HCT116 (cell line): Measurements from ENCODE around the gene RAPGEF6. TPM values are rescaled to one million over a fixed set of nuclear protein-coding genes. Genes with fewer than 3 reads are reported as not detected.

ENCODE experiments used
- ATAC-seq: fragments of 200-7000 bp; cut with Tn5 transposase; 2 replicates; pipeline ENCODE4 v1.9.1; 2020; ENCODE audit warnings: mild to moderate bottlenecking, moderate library complexity
- BruUV-seq: library from RNA; stranded (reverse); fragments of 400-500 nt; replicated peaks from 2 replicates; lab custom pipeline; 2021; lab: Mats Ljungman, UMichigan
- CTCF ChIA-PET: fragments of 300-600 bp; sonication (Branson Sonifier 250); formaldehyde crosslinking; loops from one replicate; lab custom pipeline; 2021; ENCODE audit warnings: antibody characterized with exemption; lab: Charles Lee
- POLR2A ChIA-PET: fragments of 300-600, 350-600 bp; sonication (Branson Sonifier 250); formaldehyde crosslinking; loops from one replicate; lab custom pipeline; 2021; ENCODE audit warnings: antibody characterized with exemption; lab: Charles Lee
- RAD21 ChIA-PET, 2 experiments: fragments of 300-600 bp; sonication (Branson Sonifier 250); formaldehyde crosslinking; loops; one replicate each; lab custom pipeline; 2023; ENCODE audit warnings: low total read pairs in 2 of 2; ENCODE audit not compliant: uncharacterized antibody in 2 of 2, unreplicated experiment in 2 of 2, low non-redundant PET in 1 of 2; lab: Charles Lee
- DNase-seq: peaks from one replicate; pipeline ENCODE4 v3.0.0-alpha.2; 2010; ENCODE audit warnings: low read depth, low spot score
- H2AFZ ChIP-seq: fragments of 200-600 bp; shearing (Covaris generic), sonication (generic); 2 replicates; pipeline ENCODE4 v1.6.1; 2017; ENCODE audit warnings: low read depth, mixed run types, mixed read lengths, antibody characterized with exemption, low read length; ENCODE audit not compliant: poor library complexity, severe bottlenecking
- H3K27ac ChIP-seq: 2 replicates; pipeline ENCODE4 v1.5.1; 2012; ENCODE audit warnings: low read depth, low read length
- H3K27me3 ChIP-seq: fragments of 200-600 bp; sonication (generic); 2 replicates; pipeline ENCODE4 v1.6.1; 2016; ENCODE audit warnings: mixed run types, low read length, mixed read lengths; ENCODE audit not compliant: insufficient read depth
- H3K36me3 ChIP-seq, 2 experiments: fragments of 200-500 bp in 1 of 2; fragments of 200-600 bp in 1 of 2; sonication (Bioruptor generic) in 1 of 2; sonication (generic) in 1 of 2; 2 replicates each; pipeline versions ENCODE4 v1.5.1 to v1.6.1; 2014 to 2016; ENCODE audit warnings: low read length in 2 of 2, inconsistent platforms in 1 of 2, mixed read lengths in 1 of 2, mixed run types in 1 of 2; ENCODE audit not compliant: insufficient read depth in 2 of 2, control insufficient read depth in 1 of 2
- H3K4me1 ChIP-seq, 2 experiments: fragments of 200-600 bp in 1 of 2; sonication (generic) in 1 of 2; 2 replicates each; pipeline versions ENCODE4 v1.5.1 to v1.6.1; 2012 to 2017; ENCODE audit warnings: low read length in 2 of 2, inconsistent platforms in 1 of 2, mild to moderate bottlenecking in 1 of 2, mixed read lengths in 1 of 2, mixed run types in 1 of 2, moderate library complexity in 1 of 2; ENCODE audit not compliant: insufficient read depth in 2 of 2, control insufficient read depth in 1 of 2
- H3K4me2 ChIP-seq: fragments of 200-600 bp; sonication (generic); 2 replicates; pipeline ENCODE4 v1.6.1; 2017; ENCODE audit warnings: mixed run types, low read length, mixed read lengths
- H3K4me3 ChIP-seq, 2 experiments: fragments of 200-600 bp in 1 of 2; sonication (generic) in 1 of 2; replicated peaks in 1 of 2; 2 replicates each; pipeline ENCODE4 v1.5.1; 2011 to 2016; ENCODE audit warnings: low read length in 2 of 2, control low read depth in 1 of 2, low read depth in 1 of 2, mild to moderate bottlenecking in 1 of 2, mixed read lengths in 1 of 2, mixed run types in 1 of 2
- H3K79me2 ChIP-seq: fragments of 200-600 bp; sonication (generic); 2 replicates; pipeline ENCODE4 v1.6.1; 2017; ENCODE audit warnings: mild to moderate bottlenecking, mixed run types, low read length, moderate library complexity, mixed read lengths; ENCODE audit not compliant: insufficient read depth
- H3K9ac ChIP-seq: fragments of 200-600 bp; sonication (generic); 2 replicates; pipeline ENCODE4 v1.6.1; 2016; ENCODE audit warnings: low read length, mixed read lengths
- H3K9me2 ChIP-seq: fragments of 200-600 bp; sonication (generic), shearing (Covaris generic); 2 replicates; pipeline ENCODE4 v1.6.1; 2017; ENCODE audit warnings: mixed run types, mild to moderate bottlenecking, moderate library complexity; ENCODE audit not compliant: insufficient read depth
- H3K9me3 ChIP-seq, 2 experiments: fragments of 200-500 bp in 1 of 2; fragments of 200-600 bp in 1 of 2; sonication (Bioruptor generic) in 1 of 2; sonication (generic) in 1 of 2; 2 replicates each; pipeline ENCODE4 v1.6.1; 2014 to 2017; ENCODE audit warnings: low read length in 2 of 2, mixed read lengths in 2 of 2, inconsistent platforms in 1 of 2, low read depth in 1 of 2, mild to moderate bottlenecking in 1 of 2, mixed run types in 1 of 2, moderate library complexity in 1 of 2; ENCODE audit not compliant: control insufficient read depth in 1 of 2, insufficient read depth in 1 of 2
- H4K20me1 ChIP-seq: fragments of 200-600 bp; sonication (generic), shearing (Covaris generic); 2 replicates; pipeline ENCODE4 v1.6.1; 2017; ENCODE audit warnings: mixed run types, mild to moderate bottlenecking, moderate library complexity; ENCODE audit not compliant: insufficient read depth
- ELF1 ChIP-seq: IDR thresholded peaks from 2 replicates; pipeline ENCODE4 v1.6.1; 2012; ENCODE audit warnings: low read depth, borderline replicate concordance
- REST ChIP-seq: IDR thresholded peaks from 2 replicates; pipeline ENCODE4 v1.6.1; 2012; ENCODE audit warnings: low read depth
- TCF7L2 ChIP-seq: IDR thresholded peaks from 2 replicates; pipeline ENCODE4 v1.7.0; 2011; ENCODE audit warnings: borderline replicate concordance, inconsistent platforms; ENCODE audit not compliant: insufficient read depth, insufficient read length; ENCODE audit errors: extremely low read depth
- YY1 ChIP-seq: IDR thresholded peaks from 2 replicates; pipeline ENCODE4 v1.6.1; 2011; ENCODE audit warnings: low read length, low read depth, moderate library complexity, mild to moderate bottlenecking; ENCODE audit not compliant: insufficient replicate concordance; ENCODE audit errors: extremely low read depth
- ZNF274 ChIP-seq: fragments of 200-500 bp; sonication (Bioruptor generic); IDR thresholded peaks from 2 replicates; pipeline ENCODE4 v1.6.1; 2014; ENCODE audit warnings: mild to moderate bottlenecking, low read depth, low read length, inconsistent platforms
- intact Hi-C: fragments of 100-400 bp; cut with micrococcal nuclease; formaldehyde crosslinking; loops from 2 replicates; pipeline ENCODE4 v1.10.0; 2022
- total RNA-seq: library from RNA; stranded (reverse); gene quantifications from one replicate; pipeline ENCODE4 v1.2.1, GENCODE V29; 2021; ENCODE audit not compliant: unreplicated experiment

Gene RAPGEF6
- total RNA-seq, 1 experiment from 2014 or later, result 18.4 TPM

- intact Hi-C loops, result no loop called here
- Histone ChIP-seq H2AFZ (no peak overlapping the region), H3K27ac (no peak overlapping the region), H3K4me2 (no peak overlapping the region), H3K9ac (no peak overlapping the region), H3K4me1 (no peaks in the 10 kb centered on the region), H3K9me2 (no peaks in the 10 kb centered on the region), H3K27me3 (no peaks in the 10 kb centered on the region), H4K20me1 (no peaks in the 10 kb centered on the region), H3K79me2 (no peaks in the 10 kb centered on the region), H3K9me3 (no peaks in the 10 kb centered on the region), H3K36me3 (peaks cover 5 to 12% of the 10 kb centered on the region in 2 experiments; a peak in 3 of 4 replicates), H3K4me3 (no peak overlapping the region)
- no TSS peak for BruUV-seq
- POLR2A ChIA-PET, result no interaction called here
- no peak for DNase-seq
- CTCF ChIA-PET, result interaction anchor here (0.6 to 1.3 kb wide), 2 partner anchors 19 to 84 kb away, joined by 4 read pairs; no protein-coding TSS in a partner anchor
- TF ChIP-seq ZNF274 (no peak), YY1 (no peak), TCF7L2 (no peak), ELF1 (no peak), REST (no peak)
- RAD21 ChIA-PET, result no interaction called here
- no peak for ATAC-seq
These were observed 129.7 kb downstream of the RAPGEF6 start for GRCh38 chr5:131505237-131505908.
